MM.1S (cell line): ENCODE results near the gene TRIM5.
"Not testable (repeated sequence)": the region's sequence is repeated elsewhere in the genome, so short reads cannot be mapped to it uniquely, and the experiment has no call there.

Source experiments
- DNase-seq: peaks from one replicate; pipeline ENCODE4 v3.0.0-alpha.2; 2015
- H2AFZ ChIP-seq: fragments of 300-600 bp; sonication (generic); 2 replicates; pipeline ENCODE4 v1.6.0; 2016; ENCODE audit warnings: antibody characterized with exemption, low read length
- H3F3A ChIP-seq: fragments of 300-600 bp; sonication (generic); 2 replicates; pipeline ENCODE4 v1.6.1; 2016; ENCODE audit warnings: mild to moderate bottlenecking, antibody characterized with exemption, low read length, moderate library complexity, mixed read lengths; ENCODE audit not compliant: insufficient read depth
- H3K27ac ChIP-seq: fragments of 300-600 bp; sonication (generic); 2 replicates; pipeline ENCODE4 v1.5.1; 2016; ENCODE audit warnings: mild to moderate bottlenecking, low read length
- H3K27me3 ChIP-seq: fragments of 300-600 bp; sonication (generic); replicated peaks from 2 replicates; pipeline ENCODE4 v1.6.0; 2016; ENCODE audit warnings: low read length; ENCODE audit not compliant: insufficient read depth
- H3K36me3 ChIP-seq: fragments of 300-600 bp; sonication (generic); replicated peaks from 2 replicates; pipeline ENCODE4 v1.6.1; 2016; ENCODE audit warnings: mild to moderate bottlenecking, low read length, mixed read lengths; ENCODE audit not compliant: insufficient read depth
- H3K4me1 ChIP-seq: fragments of 300-600 bp; sonication (generic); 2 replicates; pipeline ENCODE4 v1.6.1; 2016; ENCODE audit warnings: low read length, mixed read lengths
- H3K4me2 ChIP-seq: fragments of 300-600 bp; sonication (generic); 2 replicates; pipeline ENCODE4 v1.6.0; 2016; ENCODE audit warnings: low read depth, low read length
- H3K4me3 ChIP-seq: fragments of 300-600 bp; sonication (generic); 2 replicates; pipeline ENCODE4 v1.5.1; 2016; ENCODE audit warnings: low read length, mixed read lengths
- H3K79me2 ChIP-seq: fragments of 300-600 bp; sonication (generic); 2 replicates; pipeline ENCODE4 v1.6.1; 2016; ENCODE audit warnings: mixed run types, low read length, mixed read lengths
- H3K9ac ChIP-seq: fragments of 300-600 bp; sonication (generic); 2 replicates; pipeline ENCODE4 v1.6.1; 2016; ENCODE audit warnings: low read length, mixed read lengths
- H3K9me2 ChIP-seq: fragments of 300-600 bp; sonication (generic); replicated peaks from 2 replicates; pipeline ENCODE4 v1.6.1; 2016; ENCODE audit warnings: mild to moderate bottlenecking, low read length, mixed read lengths; ENCODE audit not compliant: insufficient read depth
- H3K9me3 ChIP-seq: fragments of 300-600 bp; sonication (generic); replicated peaks from 2 replicates; pipeline ENCODE4 v1.6.1; 2016; ENCODE audit warnings: mild to moderate bottlenecking, low read length, mixed read lengths; ENCODE audit not compliant: insufficient read depth
- H4K20me1 ChIP-seq: fragments of 300-600 bp; sonication (generic); 2 replicates; pipeline ENCODE4 v1.6.1; 2016; ENCODE audit warnings: mild to moderate bottlenecking, low read length, moderate library complexity, mixed read lengths; ENCODE audit not compliant: insufficient read depth
- CTCF ChIP-seq: fragments of 300-600 bp; sonication (generic); IDR thresholded peaks from 2 replicates; pipeline ENCODE4 v1.5.1; 2016; ENCODE audit warnings: antibody characterized with exemption, low read length, mixed read lengths
- EZH2 ChIP-seq: fragments of 300-600 bp; sonication (generic); optimal IDR thresholded peaks from 2 replicates; pipeline ENCODE3; 2017; ENCODE audit warnings: low read depth, mild to moderate bottlenecking, antibody characterized with exemption, low read length, mixed read lengths
- EZH2phosphoT487 ChIP-seq: fragments of 300-600 bp; sonication (generic); IDR thresholded peaks from 2 replicates; pipeline ENCODE4 v1.6.1; 2018; ENCODE audit warnings: antibody characterized with exemption, low read length

TRIM5 gene

GRCh38 chr11:5695580-5695979 is 10.7 kb upstream of the TRIM5 start:
- Histone ChIP-seq H3K4me1 (no peaks in the 10 kb centered on the region), H3K9ac (no peak overlapping the region), H4K20me1 (no peaks in the 10 kb centered on the region), H3F3A (no peaks in the 10 kb centered on the region), H3K27me3 (peaks cover 23% of the 10 kb centered on the region), H3K4me3 (no peak overlapping the region), H3K4me2 (no peak overlapping the region), H3K79me2 (no peaks in the 10 kb centered on the region), H3K27ac (no peak overlapping the region), H2AFZ (no peak overlapping the region), H3K9me3 (no peaks in the 10 kb centered on the region), H3K36me3 (no peaks in the 10 kb centered on the region), H3K9me2 (no peaks in the 10 kb centered on the region)
- DNase-seq: no peak
- TF ChIP-seq EZH2phosphoT487: no peak
- no peak for TF ChIP-seq EZH2
- TF ChIP-seq CTCF: no peak

- no peak overlapping the region for H3K9ac ChIP-seq
- TF ChIP-seq EZH2phosphoT487 (no peak), CTCF (no peak), EZH2 (no peak)
- H3K27ac ChIP-seq: no peak overlapping the region
- H2AFZ ChIP-seq: no peak overlapping the region
- H3K36me3 ChIP-seq: no peaks in the 10 kb centered on the region
- no peaks in the 10 kb centered on the region for H4K20me1 ChIP-seq
- H3K4me2 ChIP-seq: no peak overlapping the region
- no peaks in the 10 kb centered on the region for H3K79me2 ChIP-seq
- no peaks in the 10 kb centered on the region for H3K9me2 ChIP-seq
- peaks cover 2% of the 10 kb centered on the region for H3F3A ChIP-seq
- no peak overlapping the region for H3K4me3 ChIP-seq
- H3K9me3 ChIP-seq: no peaks in the 10 kb centered on the region
- peaks cover 30% of the 10 kb centered on the region for H3K27me3 ChIP-seq
- no peaks in the 10 kb centered on the region for H3K4me1 ChIP-seq
- no peak for DNase-seq
These were observed 9.8 kb upstream of the TRIM5 start for GRCh38 chr11:5694642-5695041.

- H3K9me3 ChIP-seq: no peaks in the 10 kb centered on the region
- 0 out of 2 replicates have a peak, but pooled peaks cover 4% of the 10 kb centered on the region for H3K4me1 ChIP-seq
- H3K79me2 ChIP-seq: no peaks in the 10 kb centered on the region
- no peak overlapping the region for H2AFZ ChIP-seq
- no peak for DNase-seq
- H3K4me3 ChIP-seq: no peak overlapping the region
- H3K36me3 ChIP-seq: no peaks in the 10 kb centered on the region
- H3F3A ChIP-seq: peaks cover 10% of the 10 kb centered on the region
- H4K20me1 ChIP-seq: no peaks in the 10 kb centered on the region
- no peak overlapping the region for H3K27ac ChIP-seq
- TF ChIP-seq EZH2: no peak
- no peak for TF ChIP-seq EZH2phosphoT487
- TF ChIP-seq CTCF: no peak
- H3K9me2 ChIP-seq: no peaks in the 10 kb centered on the region
- peaks cover 43% of the 10 kb centered on the region for H3K27me3 ChIP-seq
- no peak overlapping the region for H3K4me2 ChIP-seq
- no peak overlapping the region for H3K9ac ChIP-seq
These were observed 7.1 kb upstream of the TRIM5 start for GRCh38 chr11:5691964-5692361.

GRCh38 chr11:5691238-5691963 is 6.5 kb upstream of the TRIM5 start:
- H3K4me2 ChIP-seq, H4K20me1 ChIP-seq, DNase-seq, H2AFZ ChIP-seq, H3K36me3 ChIP-seq, H3K27ac ChIP-seq, H3K79me2 ChIP-seq, H3K9me3 ChIP-seq, H3K9ac ChIP-seq, H3K4me1 ChIP-seq, H3K4me3 ChIP-seq, H3K9me2 ChIP-seq: not testable (repeated sequence)
- peaks cover 10% of the 10 kb centered on the region for H3F3A ChIP-seq
- peaks cover 43% of the 10 kb centered on the region for H3K27me3 ChIP-seq
